HFFc6 (cell line): ENCODE data around the gene ZNF692. TPM values are rescaled to one million over a fixed set of nuclear protein-coding genes. Genes with fewer than 3 reads are reported as not detected.

Experiments
- DNase-seq: peaks from one replicate; pipeline ENCODE4 v3.0.0-alpha.2; 2018
- H3K27ac Mint-ChIP-seq: 2 replicates; pipeline ENCODE4 v1.8.0; 2020; ENCODE audit warnings: mild to moderate bottlenecking, mixed read lengths
- H3K27me3 Mint-ChIP-seq: 2 replicates; pipeline ENCODE4 v1.8.0; 2021; ENCODE audit warnings: mild to moderate bottlenecking, moderate library complexity, mixed read lengths; ENCODE audit not compliant: insufficient read depth
- H3K36me3 Mint-ChIP-seq: 2 replicates; pipeline ENCODE4 v1.8.0; 2021; ENCODE audit warnings: low read depth, mixed read lengths
- H3K4me1 Mint-ChIP-seq: 2 replicates; pipeline ENCODE4 v1.8.0; 2020; ENCODE audit warnings: low read depth, mixed read lengths
- H3K4me3 Mint-ChIP-seq: 2 replicates; pipeline ENCODE4 v1.8.0; 2020; ENCODE audit warnings: mild to moderate bottlenecking, moderate library complexity, mixed read lengths
- H3K9me3 Mint-ChIP-seq: 2 replicates; pipeline ENCODE4 v1.8.0; 2020; ENCODE audit warnings: mild to moderate bottlenecking, mixed read lengths
- CTCF ChIP-seq: fragments of 200-600 bp; sonication (generic); IDR thresholded peaks from 2 replicates; pipeline ENCODE4 v1.5.0; 2021; ENCODE audit warnings: antibody characterized with exemption, mild to moderate bottlenecking
- total RNA-seq, 6 experiments: library from RNA; stranded (reverse); fragmentation: NEBNext Ultra II Directional; extraction: Animal tissue kit (Norgen Biotek cat#: 25700); gene quantifications; 2 replicates in 1 of 6; 3 replicates in 5 of 6; pipeline ENCODE4 v1.2.3, GENCODE V29; 2021

Gene ZNF692
- total RNA-seq, 6 experiments from 2014 or later: 18.4 to 28.9 (median 21.1) TPM

- Mint-ChIP-seq H3K27ac (no peak overlapping the region), H3K27me3 (no peaks in the 10 kb centered on the region; the same call in 1 of the 2 replicates), H3K4me3 (no peak overlapping the region)
Observed at GRCh38 chr1:248844526-248844925, 14.4 kb downstream of the ZNF692 start.

GRCh38 chr1:248843687-248844086 is 15.2 kb downstream of the ZNF692 start:
- DNase-seq: no peak
- no peak for TF ChIP-seq CTCF
- Mint-ChIP-seq H3K27me3 (no peaks in the 10 kb centered on the region; the same call in 1 of the 2 replicates), H3K36me3 (peaks cover 1% of the 10 kb centered on the region; the same call in 1 of the 2 replicates), H3K9me3 (no peaks in the 10 kb centered on the region), H3K4me3 (no peak overlapping the region), H3K4me1 (peaks cover 25% of the 10 kb centered on the region), H3K27ac (no peak overlapping the region)

More at GRCh38 chr1:248844526-248844925, 14.4 kb downstream of the ZNF692 start:
- no peak for TF ChIP-seq CTCF
- Mint-ChIP-seq H3K9me3 (no peaks in the 10 kb centered on the region), H3K36me3 (peaks cover 6% of the 10 kb centered on the region), H3K4me1 (peaks cover 25% of the 10 kb centered on the region)
- no peak for DNase-seq

GRCh38 chr1:248842781-248843331 is 16.0 kb downstream of the ZNF692 start:
- no peaks in the 10 kb centered on the region for H3K36me3 Mint-ChIP-seq
- H3K4me1 Mint-ChIP-seq: peaks cover 25% of the 10 kb centered on the region
- peak overlapping the region; percentile 83 for H3K27ac Mint-ChIP-seq
- no peak overlapping the region for H3K4me3 Mint-ChIP-seq
- TF ChIP-seq CTCF: no peak
- DNase-seq: no peak
- no peaks in the 10 kb centered on the region; the same call in 1 of the 2 replicates for H3K27me3 Mint-ChIP-seq
- no peaks in the 10 kb centered on the region for H3K9me3 Mint-ChIP-seq

GRCh38 chr1:248841702-248842395 is 17.0 kb downstream of the ZNF692 start:
- Mint-ChIP-seq H3K27me3 (no peaks in the 10 kb centered on the region; the same call in 1 of the 2 replicates), H3K27ac (peak overlapping the region; percentile 83), H3K4me3 (peak overlapping the region; percentile 22; the same call in 1 of the 2 replicates), H3K4me1 (peaks cover 25% of the 10 kb centered on the region), H3K9me3 (no peaks in the 10 kb centered on the region), H3K36me3 (no peaks in the 10 kb centered on the region)
- DNase-seq: peak; percentile 48
- TF ChIP-seq CTCF: peak; percentile 70

GRCh38 chr1:248840946-248841345 is 17.9 kb downstream of the ZNF692 start:
- no peaks in the 10 kb centered on the region for H3K9me3 Mint-ChIP-seq
- no peaks in the 10 kb centered on the region for H3K36me3 Mint-ChIP-seq
- no peak for TF ChIP-seq CTCF
- no peaks in the 10 kb centered on the region; the same call in 1 of the 2 replicates for H3K27me3 Mint-ChIP-seq
- peak overlapping the region; percentile 83; the same call in 1 of the 2 replicates for H3K27ac Mint-ChIP-seq
- peaks cover 25% of the 10 kb centered on the region for H3K4me1 Mint-ChIP-seq
- DNase-seq: no peak
- H3K4me3 Mint-ChIP-seq: no peak overlapping the region; the same call in 1 of the 2 replicates
